Stimulated activated CD4-positive, alpha-beta T cell treated with anti-CD3 and anti-CD28 coated beads, Interleukin-15, amount 100 ng/mL, for 1 hour (primary cell): Measurements from ENCODE around the gene TMEM45A.
"Not testable (repeated sequence)": the region's sequence is repeated elsewhere in the genome, so short reads cannot be mapped to it uniquely, and the experiment has no call there.

Source experiments
- DNase-seq, 2 donors: peaks; one replicate each; pipeline ENCODE4 v3.0.0-alpha.2; 2020; ENCODE audit warnings: low read depth in 1 of 2, low spot score in 1 of 2

The TMEM45A gene

GRCh38 chr3:100563652-100564211, 71.3 kb downstream of the TMEM45A start:
- no peak for DNase-seq

DNA sequence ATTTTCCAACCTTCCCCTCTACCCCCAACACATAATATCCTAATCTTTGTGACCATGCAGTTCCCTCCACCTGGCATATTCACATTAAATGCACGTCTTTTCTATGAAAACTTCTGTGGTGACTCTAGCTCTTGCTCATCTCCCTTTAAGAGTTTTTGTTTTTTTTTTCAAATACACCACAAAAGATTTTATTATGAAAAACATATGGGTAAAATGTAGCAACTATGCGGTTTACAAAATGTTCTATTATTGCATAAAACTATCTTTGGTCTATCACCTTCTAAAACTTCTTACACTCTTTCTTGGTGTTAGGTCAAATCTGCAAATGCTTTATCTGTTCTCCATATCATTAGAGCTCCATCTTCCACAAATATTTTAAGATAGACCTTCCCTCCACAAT, 78.4 kb downstream of the TMEM45A start:
- no peak for DNase-seq

- DNase-seq: no peak
Observed at GRCh38 chr3:100574536-100574935, 82.1 kb downstream of the TMEM45A start.

- DNase-seq: no peak
Observed at GRCh38 chr3:100575704-100576103, 83.3 kb downstream of the TMEM45A start.

DNA sequence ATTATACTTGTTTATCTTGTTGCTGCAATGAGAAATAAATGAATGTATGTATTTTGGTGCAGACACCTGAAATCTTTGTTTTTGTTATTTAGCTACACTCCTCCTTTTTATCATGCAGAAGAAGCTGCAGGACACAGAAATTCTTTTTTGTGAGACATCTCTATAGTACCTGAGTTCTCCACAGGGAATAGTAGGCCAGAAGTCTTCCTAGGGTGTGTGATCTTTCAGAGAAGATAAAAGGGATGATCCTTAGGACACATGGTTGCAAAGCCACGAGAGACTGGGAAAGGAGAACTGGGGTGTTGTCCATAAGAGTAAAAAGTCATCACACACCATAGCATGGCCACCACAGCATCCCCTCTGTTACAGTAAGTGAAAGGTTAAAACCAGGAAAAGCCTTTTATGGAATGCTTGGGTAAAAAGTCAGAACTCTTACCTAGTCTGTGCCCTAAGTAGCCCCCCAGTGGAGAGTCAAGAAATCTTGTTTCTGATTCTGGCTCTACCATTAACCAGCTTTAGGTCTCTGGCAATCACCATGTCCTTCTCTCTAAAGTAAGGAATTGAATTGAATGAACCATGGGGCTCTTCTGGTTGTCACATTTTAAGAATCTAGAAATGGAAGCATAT, 85.1 kb downstream of the TMEM45A start:
- DNase-seq: no peak

DNA sequence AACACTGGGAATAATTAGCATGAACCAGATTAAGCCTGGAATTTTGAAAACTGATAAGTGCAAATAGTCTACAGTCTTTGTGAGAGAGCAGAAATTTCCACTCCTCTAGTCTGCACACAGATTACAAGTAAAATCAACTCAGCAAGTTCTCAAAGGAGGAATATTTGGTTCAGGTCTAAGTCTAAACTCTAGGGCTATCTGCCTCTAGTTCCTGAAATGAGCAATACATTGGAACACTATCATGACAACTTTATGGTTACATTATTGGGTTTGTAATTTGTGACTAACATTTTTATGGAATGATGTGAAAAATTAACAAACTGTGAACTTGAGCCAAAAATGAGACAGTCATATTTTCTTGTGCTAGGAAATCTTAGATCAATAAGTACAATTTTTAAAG, 86.2 kb downstream of the TMEM45A start:
- DNase-seq: no peak

DNA sequence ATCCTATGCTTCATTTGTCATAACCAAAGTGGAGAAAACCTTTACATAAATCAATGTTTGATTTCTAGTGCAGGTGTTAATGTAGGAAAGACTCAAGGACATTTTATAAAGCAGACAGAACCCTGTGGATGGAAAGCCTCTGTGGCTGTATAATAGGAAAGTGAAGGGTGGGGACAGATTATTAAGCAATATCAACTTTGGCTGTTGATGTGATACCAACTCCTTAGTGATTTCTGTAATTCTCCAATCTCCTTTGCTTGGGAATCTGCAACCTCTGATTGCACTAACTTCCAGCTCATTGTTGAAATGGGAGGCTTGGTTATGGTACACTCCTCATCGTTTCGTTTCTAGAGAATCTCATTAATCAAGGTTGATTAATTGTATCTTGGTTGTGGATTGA, 87.7 kb downstream of the TMEM45A start:
- DNase-seq: no peak

DNA sequence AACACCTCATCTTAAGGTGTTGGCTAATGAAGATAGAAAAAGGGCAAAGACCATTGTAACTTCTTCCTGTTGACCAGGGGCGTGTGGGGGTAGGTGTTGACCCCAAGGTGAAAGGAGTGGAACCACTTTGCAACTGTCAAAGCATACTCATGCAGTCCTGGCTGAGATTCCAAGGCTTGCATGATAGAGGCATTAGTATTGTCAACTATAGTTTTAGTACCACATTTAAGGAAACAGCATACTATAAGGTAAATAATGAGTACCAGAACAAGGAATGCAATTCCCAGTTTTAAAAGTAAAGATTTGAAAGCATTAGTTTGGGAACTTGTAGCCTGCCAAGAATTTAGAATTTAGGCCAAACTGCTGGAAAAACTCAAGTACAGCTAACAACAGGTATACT, 89.2 kb downstream of the TMEM45A start:
- no peak for DNase-seq

GRCh38 chr3:100582157-100582556, 89.7 kb downstream of the TMEM45A start:
- not testable (repeated sequence) for DNase-seq

GRCh38 chr3:100584101-100584660, 91.8 kb downstream of the TMEM45A start:
- no peak for DNase-seq

DNA sequence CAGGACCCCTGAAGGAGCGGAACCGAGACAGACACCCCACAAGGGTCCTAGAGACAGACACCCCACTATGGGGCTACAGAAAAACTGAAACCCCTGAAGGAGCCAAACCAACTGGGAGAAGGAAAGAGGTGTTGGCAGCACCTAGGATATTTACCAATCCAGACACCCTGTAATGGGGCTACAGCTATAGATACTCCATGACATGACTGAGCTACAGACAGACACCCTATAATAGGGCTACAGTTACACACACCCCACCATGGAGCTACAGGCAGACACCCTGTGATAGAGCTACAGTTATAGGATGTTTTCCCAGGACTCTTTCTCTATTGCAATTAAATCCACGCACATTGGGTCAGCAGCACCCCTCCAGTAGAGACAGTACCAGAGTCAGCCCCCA, 94.4 kb downstream of the TMEM45A start:
- DNase-seq: no peak

GRCh38 chr3:100588251-100588650, 95.8 kb downstream of the TMEM45A start:
- no peak for DNase-seq

DNA sequence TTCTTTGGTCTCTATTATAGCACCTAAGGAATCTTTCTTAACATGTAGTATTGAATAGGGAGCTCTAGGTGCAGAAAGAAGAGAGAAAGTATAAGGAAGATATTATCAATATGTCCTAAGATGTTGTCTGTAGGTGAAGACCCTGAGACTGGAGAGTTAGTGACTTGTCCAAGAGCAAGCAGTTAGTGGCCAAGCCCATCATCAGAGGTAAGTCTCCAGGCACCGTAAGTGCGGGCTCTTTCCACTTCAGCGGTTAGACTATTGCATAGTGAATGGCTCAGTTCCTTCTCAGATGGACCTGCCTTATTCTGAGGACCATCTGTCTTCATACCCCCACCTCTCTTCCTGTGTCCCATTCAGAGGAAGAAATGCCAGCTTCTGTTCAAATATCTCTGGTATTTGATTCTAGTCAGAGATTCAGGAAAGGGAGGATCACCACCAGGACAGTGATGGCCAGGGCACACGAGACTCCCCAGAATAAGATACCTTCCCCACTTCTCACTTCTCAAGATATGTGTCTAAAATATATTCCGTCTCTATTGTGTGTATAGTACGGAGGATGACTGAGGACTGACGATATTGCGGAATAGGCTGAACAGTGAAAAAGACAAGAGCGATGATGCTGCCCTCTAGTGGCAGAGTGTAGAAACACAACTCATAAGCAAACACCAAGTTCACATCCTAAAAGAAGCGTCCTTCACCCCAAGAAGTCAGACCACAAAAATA, 97.9 kb downstream of the TMEM45A start:
- DNase-seq: no peak

DNA sequence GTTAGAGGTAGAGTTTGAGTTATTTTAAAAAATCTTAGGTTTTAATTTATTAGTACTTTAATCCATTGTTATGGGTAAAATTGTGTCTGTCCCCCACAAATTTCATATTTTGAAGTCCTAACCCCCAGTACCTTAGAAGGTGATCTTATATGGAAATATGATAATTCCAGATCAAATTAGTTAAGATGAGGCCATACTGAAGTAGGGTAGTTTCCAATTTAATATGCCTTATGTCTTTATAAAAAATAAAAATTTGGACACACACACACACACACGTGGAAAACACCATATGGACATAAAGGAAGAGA, 98.4 kb downstream of the TMEM45A start:
- DNase-seq: no peak

GRCh38 chr3:100591411-100591810, 99.0 kb downstream of the TMEM45A start:
- DNase-seq: no peak

- DNase-seq: no peak
Observed at GRCh38 chr3:100600181-100601042, 108.0 kb downstream of the TMEM45A start.

GRCh38 chr3:100602506-100603444, 110.4 kb downstream of the TMEM45A start:
- no peak for DNase-seq

DNA sequence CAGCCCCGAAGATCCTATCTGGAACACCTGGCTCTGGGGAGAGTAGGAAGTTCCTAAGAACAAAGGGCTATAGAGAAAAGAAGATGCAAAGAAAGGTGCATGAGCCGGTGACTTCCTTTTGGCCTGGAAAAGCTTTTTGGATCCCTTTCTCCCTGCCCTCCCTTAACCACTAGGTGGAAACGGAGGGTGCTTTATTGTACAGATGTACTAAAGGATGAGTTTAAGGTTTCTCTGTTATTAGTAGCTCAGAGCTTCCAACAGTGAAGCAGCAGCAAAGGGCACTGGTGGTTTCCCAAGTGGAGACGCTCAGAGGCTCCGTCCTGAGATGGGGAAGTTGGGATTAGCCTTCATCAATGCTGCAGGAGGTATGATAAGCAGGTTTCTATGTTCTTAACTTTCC, 111.0 kb downstream of the TMEM45A start:
- no peak for DNase-seq

GRCh38 chr3:100605358-100605757, 112.9 kb downstream of the TMEM45A start:
- DNase-seq: no peak

DNA sequence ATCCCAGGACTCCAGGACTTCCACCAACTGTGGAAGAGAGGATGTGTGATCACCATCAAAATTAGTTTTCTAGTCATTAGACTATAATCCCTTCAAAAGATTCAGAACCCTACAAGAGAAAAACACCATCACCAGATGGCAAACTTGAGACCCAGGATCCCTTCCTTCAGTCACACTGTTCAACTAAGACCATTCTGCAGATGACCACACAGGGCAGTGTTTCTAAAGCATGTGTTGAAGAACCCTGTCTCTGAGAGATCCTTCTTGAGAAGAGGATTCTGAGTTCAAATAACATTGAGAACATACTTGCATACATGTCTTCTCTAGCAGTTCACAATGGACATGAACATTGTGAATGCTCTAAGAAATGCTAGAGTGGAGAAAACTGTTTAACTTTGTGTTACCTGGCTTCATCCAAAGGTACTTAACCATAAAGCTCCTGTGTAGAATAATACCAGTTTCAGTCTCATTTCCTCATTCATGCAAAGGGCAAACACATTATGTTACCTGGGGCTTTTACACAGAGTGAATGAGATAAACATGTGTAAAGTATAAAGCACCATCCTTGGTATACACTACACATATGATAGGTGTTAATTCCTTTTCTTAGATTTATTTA, 114.6 kb downstream of the TMEM45A start:
- no peak for DNase-seq
